Keratinocyte (primary cell): ENCODE results near the gene GRB10. TPM values are rescaled to one million over a fixed set of nuclear protein-coding genes. Genes with fewer than 3 reads are reported as not detected.

Source experiments
- DNase-seq: peaks from one replicate; pipeline ENCODE4 v3.0.0-alpha.2; 2011; ENCODE audit warnings: low read depth, missing footprints, low spot score
- FAIRE-seq: peaks from 2 replicates; lab custom pipeline; 2011; peaks lifted over from hg19 to GRCh38; lab: Jason Lieb, UNC
- H2AFZ ChIP-seq: 2 replicates; pipeline ENCODE4 v1.6.0; 2012; ENCODE audit warnings: low read length, control low read depth, inconsistent platforms; ENCODE audit not compliant: control insufficient read depth
- H3K27ac ChIP-seq: 2 replicates; pipeline ENCODE4 v1.5.1; 2011; ENCODE audit warnings: low read length; ENCODE audit not compliant: control insufficient read depth, insufficient read depth
- H3K27me3 ChIP-seq: 3 replicates; pipeline ENCODE4 v1.6.0; 2011; ENCODE audit warnings: low read length; ENCODE audit not compliant: control insufficient read depth, insufficient read depth; ENCODE audit errors: extremely low read depth
- H3K36me3 ChIP-seq, 2 experiments: 2 replicates in 1 of 2; 3 replicates in 1 of 2; pipeline ENCODE4 v1.5.1; 2011; ENCODE audit warnings: low read length in 2 of 2, mild to moderate bottlenecking in 1 of 2; ENCODE audit not compliant: control insufficient read depth in 2 of 2, insufficient read depth in 2 of 2; ENCODE audit errors: extremely low read depth in 1 of 2
- H3K4me1 ChIP-seq: 3 replicates; pipeline ENCODE4 v1.5.1; 2011; ENCODE audit warnings: low read length; ENCODE audit not compliant: control insufficient read depth, insufficient read depth; ENCODE audit errors: extremely low read depth
- H3K4me2 ChIP-seq: 3 replicates; pipeline ENCODE4 v1.6.0; 2011; ENCODE audit warnings: low read depth, low read length; ENCODE audit not compliant: control insufficient read depth, insufficient read depth; ENCODE audit errors: extremely low read depth
- H3K4me3 ChIP-seq, 3 experiments: fragments of 200-600 bp in 1 of 3; sonication (generic) in 1 of 3; 2 replicates in 2 of 3; 3 replicates in 1 of 3; pipeline ENCODE4 v1.5.1; 2011 to 2016; ENCODE audit warnings: low read length in 3 of 3, mild to moderate bottlenecking in 3 of 3, control low read depth in 2 of 3, inconsistent platforms in 1 of 3, low read depth in 1 of 3, mixed read lengths in 1 of 3, mixed run types in 1 of 3, moderate library complexity in 1 of 3; ENCODE audit not compliant: control insufficient read depth in 2 of 3, insufficient read depth in 2 of 3; ENCODE audit errors: extremely low read depth in 1 of 3
- H3K79me2 ChIP-seq: 2 replicates; pipeline ENCODE4 v1.6.0; 2012; ENCODE audit warnings: low read length; ENCODE audit not compliant: control insufficient read depth, insufficient read depth
- H3K9ac ChIP-seq: 3 replicates; pipeline ENCODE4 v1.6.0; 2011; ENCODE audit warnings: low read length; ENCODE audit not compliant: control insufficient read depth, insufficient read depth; ENCODE audit errors: extremely low read depth
- H3K9me1 ChIP-seq: 3 replicates; pipeline ENCODE4 v1.6.0; 2011; ENCODE audit warnings: low read length; ENCODE audit not compliant: control insufficient read depth, insufficient read depth; ENCODE audit errors: extremely low read depth
- H3K9me3 ChIP-seq: 2 replicates; pipeline ENCODE4 v1.5.1; 2012; ENCODE audit warnings: low read depth, low read length; ENCODE audit not compliant: control insufficient read depth
- H4K20me1 ChIP-seq: 3 replicates; pipeline ENCODE4 v1.6.0; 2011; ENCODE audit warnings: low read length; ENCODE audit not compliant: control insufficient read depth, insufficient read depth; ENCODE audit errors: extremely low read depth
- CTCF ChIP-seq, 3 experiments: IDR thresholded peaks in 1 of 3; conservative IDR thresholded peaks in 1 of 3; optimal IDR thresholded peaks in 1 of 3; 2 replicates in 2 of 3; 3 replicates in 1 of 3; pipeline versions ENCODE3 to v1.5.1; 2011; ENCODE audit warnings: low read length in 3 of 3, mild to moderate bottlenecking in 3 of 3, moderate library complexity in 2 of 3, control low read depth in 1 of 3, inconsistent platforms in 1 of 3; ENCODE audit not compliant: insufficient read depth in 2 of 3; ENCODE audit errors: extremely low read depth in 1 of 3
- EZH2 ChIP-seq: IDR thresholded peaks from one replicate; pipeline ENCODE4 v1.6.1; 2012; ENCODE audit warnings: inconsistent platforms, mild to moderate bottlenecking, low read length, moderate library complexity
- dilution Hi-C: fragments of 300-500 bp; cut with MboI; formaldehyde crosslinking; loops from one replicate; pipeline ENCODE4 v1.7.0; 2020; ENCODE audit warnings: low sequenced_read_pairs; ENCODE audit not compliant: extremely low pct_ligation_motif_present
- polyA plus RNA-seq, 5 experiments: library from polyadenylated mRNA; depleted of rRNA in 3 of 5; stranded (reverse) in 3 of 5; stranded (forward) in 1 of 5; unstranded in 1 of 5; fragments of >200 nt; gene quantifications; 1 replicate in 1 of 5; 2 replicates in 3 of 5; 3 replicates in 1 of 5; pipeline versions ENCODE4 v1.2.1 to v1.2.3, GENCODE V29; 2011 to 2012; ENCODE audit warnings: missing spikeins in 2 of 5, low read depth in 1 of 5, low replicate concordance in 1 of 5

Gene GRB10
- polyA plus RNA-seq, 1 donor (not counting 4 experiments of a cell fraction or from before 2014, with no cell fraction given), result 4.4 TPM

DNA sequence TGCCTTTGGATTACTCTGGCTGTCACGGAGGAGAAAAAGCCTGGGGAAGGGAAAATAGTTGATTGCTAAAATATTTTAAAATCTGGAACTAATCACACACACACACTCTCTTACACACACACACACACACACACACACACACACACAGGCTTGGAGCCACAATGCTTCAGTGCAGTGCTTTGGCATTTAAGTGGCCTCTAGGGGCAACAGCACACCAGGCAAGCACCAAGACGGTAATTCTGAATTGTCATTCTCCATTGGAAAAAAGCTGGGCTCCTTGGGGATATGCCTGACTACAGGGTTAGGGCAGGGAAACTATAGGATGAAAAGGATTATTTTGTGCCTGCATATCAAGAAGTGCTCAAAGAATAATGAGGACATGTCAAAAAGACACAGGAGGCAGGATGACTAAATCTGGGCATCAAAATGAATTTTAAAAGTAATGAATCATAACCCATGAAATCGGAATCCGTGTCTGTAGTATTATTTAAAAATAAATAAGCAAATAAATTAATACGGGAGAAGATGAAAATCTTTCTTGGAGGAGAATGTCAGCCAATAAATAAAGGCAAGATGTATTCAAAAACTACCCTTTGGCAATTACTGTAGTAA is 187.1 kb downstream of the GRB10 start:
- no peak for FAIRE-seq
- no peak overlapping the region for H3K27ac ChIP-seq
- no peaks in the 10 kb centered on the region for H4K20me1 ChIP-seq
- H3K4me3 ChIP-seq, result no peak overlapping the region
- TF ChIP-seq CTCF (optimal IDR thresholded peaks at IDR 0.05 in 1 of 3, IDR thresholded peaks at IDR 0.05 in 1 of 3, conservative IDR thresholded peaks at IDR 0.05 in 1 of 3; ENCODE audit: extremely low read depth in 1 of 3, insufficient read depth in 2 of 3, low read length in 3 of 3) (peak; percentile 44 to 55 (median 54)), EZH2 (no peak)
- H3K36me3 ChIP-seq, result no peaks in the 10 kb centered on the region
- dilution Hi-C loops, result no loop called here
- no peaks in the 10 kb centered on the region for H3K9me3 ChIP-seq
- H3K4me1 ChIP-seq, result no peaks in the 10 kb centered on the region
- no peak overlapping the region for H3K9ac ChIP-seq
- H2AFZ ChIP-seq, result no peak overlapping the region
- H3K27me3 ChIP-seq, result no peaks in the 10 kb centered on the region
- DNase-seq, result no peak
- H3K9me1 ChIP-seq, result no peaks in the 10 kb centered on the region
- no peak overlapping the region for H3K4me2 ChIP-seq
- H3K79me2 ChIP-seq, result no peaks in the 10 kb centered on the region

DNA sequence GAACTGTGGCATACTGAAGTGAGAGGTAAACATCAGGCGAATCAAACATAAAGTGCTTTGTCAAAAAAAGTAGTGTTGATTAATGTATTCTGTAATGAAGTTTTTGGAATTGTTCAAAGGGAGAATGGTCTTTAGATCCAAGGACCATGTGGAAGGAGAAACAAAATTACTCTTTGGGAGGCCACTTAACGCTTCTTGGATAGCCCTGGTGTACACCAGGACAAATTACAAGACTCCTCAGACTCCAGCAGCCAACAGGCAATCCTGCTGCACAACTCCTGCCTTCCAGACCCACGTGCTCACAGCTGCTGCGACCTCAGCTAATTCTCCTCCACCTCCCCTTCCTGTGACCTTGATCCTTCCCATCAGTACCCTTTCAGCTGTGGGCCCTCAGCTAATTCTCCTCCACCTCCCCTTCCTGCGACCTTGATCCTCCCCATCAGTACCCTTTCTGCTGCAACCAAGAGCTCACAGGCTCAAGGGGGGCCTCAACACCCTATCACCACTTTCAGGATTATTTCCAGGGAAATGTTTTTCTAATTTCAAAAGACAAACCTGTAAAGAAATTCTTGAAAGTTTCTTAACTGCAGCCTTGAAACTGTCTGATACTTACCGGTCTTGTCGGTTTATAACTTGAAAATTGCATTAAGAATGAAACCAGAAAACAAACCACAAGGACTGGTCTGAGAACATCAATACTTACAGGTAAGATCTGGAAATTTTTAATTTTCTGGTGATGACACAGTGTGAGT is 187.8 kb downstream of the GRB10 start:
- Histone ChIP-seq H3K9me3 (no peaks in the 10 kb centered on the region), H4K20me1 (no peaks in the 10 kb centered on the region), H3K4me2 (no peak overlapping the region), H3K4me3 (no peak overlapping the region), H3K4me1 (no peaks in the 10 kb centered on the region), H3K9ac (no peak overlapping the region), H3K27ac (no peak overlapping the region), H3K9me1 (no peaks in the 10 kb centered on the region), H3K36me3 (no peaks in the 10 kb centered on the region), H3K27me3 (no peaks in the 10 kb centered on the region), H2AFZ (no peak overlapping the region), H3K79me2 (no peaks in the 10 kb centered on the region)
- no peak for DNase-seq
- dilution Hi-C loops, result no loop called here
- TF ChIP-seq EZH2 (no peak), CTCF (optimal IDR thresholded peaks at IDR 0.05 in 1 of 3, IDR thresholded peaks at IDR 0.05 in 1 of 3, conservative IDR thresholded peaks at IDR 0.05 in 1 of 3; ENCODE audit: extremely low read depth in 1 of 3, insufficient read depth in 2 of 3, low read length in 3 of 3) (no peak)
- no peak for FAIRE-seq
